ENCODE data around the gene COL27A1.

The COL27A1 gene

GRCh38 chr9:114205171-114206015, 50.1 kb downstream of the COL27A1 start:
- no peak for DNase-seq (ENCODE audit: low read depth in 1 of 2, low spot score in 1 of 2)
- TF ChIP-seq CTCF (IDR thresholded peaks at IDR 0.05; ENCODE audit: insufficient read depth, low read length) (no peak), REST (IDR thresholded peaks at IDR 0.05; ENCODE audit: insufficient replicate concordance, low read depth) (no peak), SPI1 (IDR thresholded peaks at IDR 0.05; ENCODE audit: borderline replicate concordance, low read depth) (no peak), GABPA (IDR thresholded peaks at IDR 0.05; ENCODE audit: low read depth) (no peak), POLR2AphosphoS5 (IDR thresholded peaks at IDR 0.05; ENCODE audit: low read depth) (no peak)
- Histone ChIP-seq H3K4me3 (replicated peaks; ENCODE audit: insufficient read depth, low read length) (no peak overlapping the region), H3K27me3 (ENCODE audit: insufficient read depth, poor library complexity, severe bottlenecking) (no peaks in the 10 kb centered on the region), H3K27ac (replicated peaks) (no peak overlapping the region)

- no peak overlapping the region for H3K4me3 ChIP-seq (replicated peaks; ENCODE audit: insufficient read depth, low read length)
- H3K27me3 ChIP-seq (ENCODE audit: insufficient read depth, poor library complexity, severe bottlenecking): no peaks in the 10 kb centered on the region
- DNase-seq (ENCODE audit: low read depth in 1 of 2, low spot score in 1 of 2): no peak
- TF ChIP-seq REST (IDR thresholded peaks at IDR 0.05; ENCODE audit: insufficient replicate concordance, low read depth): no peak
- no peak for TF ChIP-seq SPI1 (IDR thresholded peaks at IDR 0.05; ENCODE audit: borderline replicate concordance, low read depth)
- no peak overlapping the region for H3K27ac ChIP-seq (replicated peaks)
Measured at GRCh38 chr9:114206221-114206789, 51.0 kb downstream of the COL27A1 start.

GRCh38 chr9:114207034-114207810, 51.9 kb downstream of the COL27A1 start:
- DNase-seq (ENCODE audit: low read depth in 1 of 2, low spot score in 1 of 2): no peak
- H3K4me3 ChIP-seq (replicated peaks; ENCODE audit: insufficient read depth, low read length): no peak overlapping the region
- H3K27ac ChIP-seq (replicated peaks): no peak overlapping the region
- TF ChIP-seq GABPA (IDR thresholded peaks at IDR 0.05; ENCODE audit: low read depth) (no peak), REST (IDR thresholded peaks at IDR 0.05; ENCODE audit: insufficient replicate concordance, low read depth) (no peak), CTCF (IDR thresholded peaks at IDR 0.05; ENCODE audit: insufficient read depth, low read length) (no peak), SPI1 (IDR thresholded peaks at IDR 0.05; ENCODE audit: borderline replicate concordance, low read depth) (no peak), POLR2AphosphoS5 (IDR thresholded peaks at IDR 0.05; ENCODE audit: low read depth) (no peak)
- H3K27me3 ChIP-seq (ENCODE audit: insufficient read depth, poor library complexity, severe bottlenecking): no peaks in the 10 kb centered on the region
